Muscle of leg (tissue), 11 donors: ENCODE data around the gene BICDL1. TPM values are rescaled to one million over a fixed set of nuclear protein-coding genes. Genes with fewer than 3 reads are reported as not detected.
"Not testable (repeated sequence)": the region's sequence is repeated elsewhere in the genome, so short reads cannot be mapped to it uniquely, and the experiment has no call there.

Experiments
- DNase-seq: peaks from one replicate; pipeline ENCODE4 v3.0.0; 2013
- H3K27ac ChIP-seq: one replicate; pipeline ENCODE4 v1.5.1; 2013; ENCODE audit warnings: mild to moderate bottlenecking, low read length, control low read depth
- H3K27me3 ChIP-seq: one replicate; pipeline ENCODE4 v1.6.1; 2013; ENCODE audit warnings: low read length; ENCODE audit not compliant: control insufficient read depth, insufficient read depth
- H3K36me3 ChIP-seq: one replicate; pipeline ENCODE4 v1.6.1; 2013; ENCODE audit warnings: low read length; ENCODE audit not compliant: control insufficient read depth, insufficient read depth
- H3K4me1 ChIP-seq: one replicate; pipeline ENCODE4 v1.6.1; 2013; ENCODE audit warnings: low read length; ENCODE audit not compliant: control insufficient read depth, insufficient read depth
- H3K4me3 ChIP-seq: one replicate; pipeline ENCODE4 v1.5.1; 2013; ENCODE audit warnings: low read length, control low read depth
- H3K9me3 ChIP-seq: replicated peaks from 2 replicates; pipeline ENCODE4 v1.6.1; 2013; ENCODE audit warnings: low read depth, low read length; ENCODE audit not compliant: control insufficient read depth
- WGBS: methylation state at CpG from one replicate; pipeline ENCODE4 v1.1.5; 2013; ENCODE audit warnings: missing lambda C conversion rate; ENCODE audit not compliant: insufficient coverage; 5-methylcytosine and 5-hydroxymethylcytosine counted together
- polyA plus RNA-seq, 8 donors: library from polyadenylated mRNA; unstranded; fragments of 120-200 nt; gene quantifications; one replicate each; pipeline versions ENCODE4 v1.2.1 to v1.2.3, GENCODE V29; 2013; ENCODE audit warnings: inconsistent platforms in 1 of 8, low replicate concordance in 1 of 8; ENCODE audit not compliant: insufficient read length in 8 of 8, insufficient read depth in 1 of 8
- total RNA-seq: library from RNA; stranded (reverse); fragments of 120-200 nt; gene quantifications from one replicate; pipeline ENCODE4 v1.2.4, GENCODE V29; 2013

BICDL1 gene
- total and polyA plus RNA-seq, 9 donors = 1.3 to 6.4 (median 3.4) TPM

GRCh38 chr12:119998471-119999245, 9.6 kb downstream of the BICDL1 start:
- no peaks in the 10 kb centered on the region for H3K9me3 ChIP-seq
- H3K4me3 ChIP-seq = no peak overlapping the region
- WGBS = 75% methylated on average over 9 of the region's 13 CpGs
- H3K36me3 ChIP-seq = no peaks in the 10 kb centered on the region
- no peaks in the 10 kb centered on the region for H3K4me1 ChIP-seq
- no peak for DNase-seq
- H3K27me3 ChIP-seq = peaks cover 2% of the 10 kb centered on the region
- H3K27ac ChIP-seq = no peak overlapping the region

GRCh38 chr12:120000556-120000955, 11.5 kb downstream of the BICDL1 start:
- Histone ChIP-seq H3K4me3 (no peak overlapping the region), H3K27ac (no peak overlapping the region), H3K4me1 (no peaks in the 10 kb centered on the region), H3K27me3 (peaks cover 2% of the 10 kb centered on the region), H3K9me3 (no peaks in the 10 kb centered on the region), H3K36me3 (no peaks in the 10 kb centered on the region)
- no CpG with 5 or more reads among the region's 3 CpGs for WGBS
- DNase-seq = no peak

- 86% methylated on average over 2 of the region's 3 CpGs for WGBS
- H3K36me3 ChIP-seq = no peaks in the 10 kb centered on the region
- no peak overlapping the region for H3K4me3 ChIP-seq
- H3K27me3 ChIP-seq = no peaks in the 10 kb centered on the region
- no peak for DNase-seq
- no peak overlapping the region for H3K27ac ChIP-seq
- no peaks in the 10 kb centered on the region for H3K9me3 ChIP-seq
- H3K4me1 ChIP-seq = no peaks in the 10 kb centered on the region
These were observed 17.4 kb downstream of the BICDL1 start for GRCh38 chr12:120006258-120006975.

- Histone ChIP-seq H3K36me3 (no peaks in the 10 kb centered on the region), H3K4me3 (no peak overlapping the region), H3K27ac (no peak overlapping the region), H3K27me3 (no peaks in the 10 kb centered on the region), H3K4me1 (no peaks in the 10 kb centered on the region), H3K9me3 (no peaks in the 10 kb centered on the region)
- DNase-seq = no peak
- WGBS = 80% methylated on average over 1 of the region's 3 CpGs
These were observed 18.2 kb downstream of the BICDL1 start for GRCh38 chr12:120007272-120007671.

- Histone ChIP-seq H3K4me3 (no peak overlapping the region), H3K27ac (no peak overlapping the region), H3K36me3 (no peaks in the 10 kb centered on the region), H3K4me1 (no peaks in the 10 kb centered on the region), H3K9me3 (no peaks in the 10 kb centered on the region), H3K27me3 (no peaks in the 10 kb centered on the region)
- no peak for DNase-seq
- 79% methylated on average over 2 of the region's 5 CpGs for WGBS
These were observed 21.7 kb downstream of the BICDL1 start for GRCh38 chr12:120010661-120011230.

GRCh38 chr12:120012067-120012621, 23.1 kb downstream of the BICDL1 start:
- Histone ChIP-seq H3K9me3 (no peaks in the 10 kb centered on the region), H3K4me1 (no peaks in the 10 kb centered on the region), H3K27ac (no peak overlapping the region), H3K27me3 (no peaks in the 10 kb centered on the region), H3K4me3 (no peak overlapping the region), H3K36me3 (no peaks in the 10 kb centered on the region)
- no peak for DNase-seq
- WGBS = no CpG with 5 or more reads among the region's 10 CpGs

- Histone ChIP-seq H3K27ac (no peak overlapping the region), H3K4me3 (no peak overlapping the region), H3K4me1 (no peaks in the 10 kb centered on the region), H3K27me3 (no peaks in the 10 kb centered on the region), H3K36me3 (no peaks in the 10 kb centered on the region), H3K9me3 (no peaks in the 10 kb centered on the region)
- 76% methylated on average over 7 of the region's 9 CpGs for WGBS
- DNase-seq = no peak
These were observed 24.8 kb downstream of the BICDL1 start for GRCh38 chr12:120013659-120014380.

GRCh38 chr12:120014381-120014735, 25.3 kb downstream of the BICDL1 start:
- not testable (repeated sequence) for H3K9me3 ChIP-seq, H3K4me3 ChIP-seq, H3K27me3 ChIP-seq, H3K4me1 ChIP-seq, DNase-seq, H3K27ac ChIP-seq, H3K36me3 ChIP-seq
- WGBS = 84% methylated on average over 5 of the region's 11 CpGs

GRCh38 chr12:120015313-120015712, 26.3 kb downstream of the BICDL1 start:
- H3K27ac ChIP-seq = no peak overlapping the region
- no peak for DNase-seq
- H3K27me3 ChIP-seq = no peaks in the 10 kb centered on the region
- no peaks in the 10 kb centered on the region for H3K9me3 ChIP-seq
- no peak overlapping the region for H3K4me3 ChIP-seq
- no peaks in the 10 kb centered on the region for H3K4me1 ChIP-seq
- no peaks in the 10 kb centered on the region for H3K36me3 ChIP-seq
- WGBS = 64% methylated on average over 2 of the region's 3 CpGs

GRCh38 chr12:120016199-120016598, 27.2 kb downstream of the BICDL1 start:
- not testable (repeated sequence) for DNase-seq, H3K4me3 ChIP-seq, H3K27me3 ChIP-seq, H3K27ac ChIP-seq, H3K4me1 ChIP-seq, H3K9me3 ChIP-seq, H3K36me3 ChIP-seq
- no CpG with 5 or more reads among the region's 2 CpGs for WGBS
